Activated naive CD8-positive, alpha-beta T cell treated with anti-CD3 and anti-CD28 coated beads for 36 hours (primary cell): ENCODE results near the gene RAB13. TPM values are rescaled to one million over a fixed set of nuclear protein-coding genes. Genes with fewer than 3 reads are reported as not detected.
"Not testable (repeated sequence)": the region's sequence is repeated elsewhere in the genome, so short reads cannot be mapped to it uniquely, and the experiment has no call there.

Source experiments
- DNase-seq: peaks from one replicate; pipeline ENCODE4 v3.0.0; 2021
- H3K27ac Mint-ChIP-seq: one replicate; pipeline ENCODE4 v1.8.0; 2022; ENCODE audit warnings: mild to moderate bottlenecking, moderate library complexity, mixed read lengths
- H3K27me3 Mint-ChIP-seq: one replicate; pipeline ENCODE4 v1.8.0; 2022; ENCODE audit warnings: mild to moderate bottlenecking, mixed read lengths
- H3K36me3 Mint-ChIP-seq: one replicate; pipeline ENCODE4 v1.8.0; 2021; ENCODE audit warnings: mild to moderate bottlenecking, mixed read lengths
- H3K4me1 Mint-ChIP-seq: one replicate; pipeline ENCODE4 v1.8.0; 2021; ENCODE audit warnings: mixed read lengths
- H3K4me3 Mint-ChIP-seq: one replicate; pipeline ENCODE4 v1.8.0; 2022; ENCODE audit warnings: mild to moderate bottlenecking, moderate library complexity, mixed read lengths
- H3K9me3 Mint-ChIP-seq: one replicate; pipeline ENCODE4 v1.8.0; 2022; ENCODE audit warnings: mixed read lengths
- total RNA-seq, 2 experiments: library from RNA; stranded (reverse); gene quantifications; one replicate each; pipeline ENCODE4 v1.2.3, GENCODE V29; 2021

The RAB13 gene
- total RNA-seq, 2 experiments from 2014 or later = 48.7 to 53.5 TPM

- Mint-ChIP-seq H3K27me3 (peaks cover 4% of the 10 kb centered on the region), H3K9me3 (peaks cover under 1% of the 10 kb centered on the region), H3K4me3 (no peak overlapping the region), H3K36me3 (peaks cover 26% of the 10 kb centered on the region), H3K27ac (peak overlapping the region; percentile 88), H3K4me1 (peaks cover 44% of the 10 kb centered on the region)
- no peak for DNase-seq
Observed at GRCh38 chr1:153987621-153988020, 1.5 kb upstream of the RAB13 start.

GRCh38 chr1:153985341-153985912 lies 712 bp downstream of the RAB13 start:
- Mint-ChIP-seq H3K36me3 (peaks cover 4% of the 10 kb centered on the region), H3K27me3 (no peaks in the 10 kb centered on the region), H3K27ac (peak overlapping the region; percentile 96), H3K9me3 (no peaks in the 10 kb centered on the region), H3K4me1 (peaks cover 32% of the 10 kb centered on the region), H3K4me3 (peak overlapping the region; percentile 92)
- DNase-seq = peak; percentile 73

GRCh38 chr1:153984123-153984894 lies 1.8 kb downstream of the RAB13 start:
- H3K4me1 Mint-ChIP-seq = peaks cover 26% of the 10 kb centered on the region
- peak overlapping the region; percentile 65 for H3K27ac Mint-ChIP-seq
- H3K27me3 Mint-ChIP-seq = no peaks in the 10 kb centered on the region
- H3K36me3 Mint-ChIP-seq = peaks cover 6% of the 10 kb centered on the region
- DNase-seq = no peak
- no peaks in the 10 kb centered on the region for H3K9me3 Mint-ChIP-seq
- H3K4me3 Mint-ChIP-seq = peak overlapping the region; percentile 27

GRCh38 chr1:153981735-153982134 lies 4.4 kb downstream of the RAB13 start:
- Mint-ChIP-seq H3K4me1 (peaks cover 34% of the 10 kb centered on the region), H3K36me3 (peaks cover 14% of the 10 kb centered on the region)
- DNase-seq, H3K27ac Mint-ChIP-seq, H3K4me3 Mint-ChIP-seq, H3K27me3 Mint-ChIP-seq, H3K9me3 Mint-ChIP-seq: not testable (repeated sequence)

- H3K27ac Mint-ChIP-seq = peak overlapping the region; percentile 18
- H3K27me3 Mint-ChIP-seq, H3K9me3 Mint-ChIP-seq, DNase-seq: not testable (repeated sequence)
- peaks cover 31% of the 10 kb centered on the region for H3K4me1 Mint-ChIP-seq
- peak overlapping the region; percentile 98 for H3K4me3 Mint-ChIP-seq
- H3K36me3 Mint-ChIP-seq = peaks cover 30% of the 10 kb centered on the region
Observed at GRCh38 chr1:153979091-153979490, 7.0 kb downstream of the RAB13 start.

GRCh38 chr1:153978274-153978909 lies 7.7 kb downstream of the RAB13 start:
- Mint-ChIP-seq H3K4me1 (peaks cover 33% of the 10 kb centered on the region), H3K36me3 (peaks cover 30% of the 10 kb centered on the region)

GRCh38 chr1:153977250-153978240 lies 8.6 kb downstream of the RAB13 start, which contains the start of gene JTB:
JTB (minus strand) TSS chr1:153977674; CDS start chr1:153977252, 422 bp downstream.
- H3K27ac Mint-ChIP-seq = peak within 1 kb of the TSS; percentile 98
- H3K4me3 Mint-ChIP-seq = peak within 1 kb of the TSS; percentile 98
- DNase-seq = peak; percentile 86
- H3K36me3 Mint-ChIP-seq = peaks cover 35% of the 10 kb centered on the region
- H3K27me3 Mint-ChIP-seq = no peaks in the 10 kb centered on the region
- peaks cover 36% of the 10 kb centered on the region for H3K4me1 Mint-ChIP-seq
- H3K9me3 Mint-ChIP-seq = no peaks in the 10 kb centered on the region

More at GRCh38 chr1:153978274-153978909, 7.7 kb downstream of the RAB13 start:
- no peaks in the 10 kb centered on the region for H3K27me3 Mint-ChIP-seq
- H3K27ac Mint-ChIP-seq = peak overlapping the region; percentile 94
- peak overlapping the region; percentile 98 for H3K4me3 Mint-ChIP-seq
- DNase-seq = no peak
- no peaks in the 10 kb centered on the region for H3K9me3 Mint-ChIP-seq

- H3K4me1 Mint-ChIP-seq = peaks cover 43% of the 10 kb centered on the region
- H3K27ac Mint-ChIP-seq = peak overlapping the region; percentile 98
- H3K4me3 Mint-ChIP-seq = peak overlapping the region; percentile 98
- H3K36me3 Mint-ChIP-seq = peaks cover 42% of the 10 kb centered on the region
- no peaks in the 10 kb centered on the region for H3K27me3 Mint-ChIP-seq
- no peak for DNase-seq
- H3K9me3 Mint-ChIP-seq = no peaks in the 10 kb centered on the region
Observed at GRCh38 chr1:153976819-153977249, 9.3 kb downstream of the RAB13 start.

GRCh38 chr1:153973525-153973924 lies 12.6 kb downstream of the RAB13 start:
- DNase-seq = no peak
- Mint-ChIP-seq H3K9me3 (no peaks in the 10 kb centered on the region), H3K27me3 (no peaks in the 10 kb centered on the region), H3K4me3 (no peak overlapping the region), H3K4me1 (peaks cover 42% of the 10 kb centered on the region), H3K27ac (peak overlapping the region; percentile 43), H3K36me3 (peaks cover 38% of the 10 kb centered on the region)

- Mint-ChIP-seq H3K9me3 (no peaks in the 10 kb centered on the region), H3K36me3 (peaks cover 38% of the 10 kb centered on the region), H3K4me1 (peaks cover 42% of the 10 kb centered on the region), H3K27ac (peak overlapping the region; percentile 76), H3K27me3 (no peaks in the 10 kb centered on the region), H3K4me3 (no peak overlapping the region)
- DNase-seq = no peak
Observed at GRCh38 chr1:153973071-153973470, 13.1 kb downstream of the RAB13 start.

- H3K9me3 Mint-ChIP-seq = no peaks in the 10 kb centered on the region
- peaks cover 43% of the 10 kb centered on the region for H3K4me1 Mint-ChIP-seq
- no peak overlapping the region for H3K27ac Mint-ChIP-seq
- peaks cover 33% of the 10 kb centered on the region for H3K36me3 Mint-ChIP-seq
- no peaks in the 10 kb centered on the region for H3K27me3 Mint-ChIP-seq
- DNase-seq = no peak
- no peak overlapping the region for H3K4me3 Mint-ChIP-seq
Observed at GRCh38 chr1:153970346-153970745, 15.8 kb downstream of the RAB13 start.

- peaks cover 27% of the 10 kb centered on the region for H3K36me3 Mint-ChIP-seq
- peak overlapping the region; percentile 9 for H3K27ac Mint-ChIP-seq
- H3K27me3 Mint-ChIP-seq = no peaks in the 10 kb centered on the region
- H3K4me3 Mint-ChIP-seq = no peak overlapping the region
- peaks cover 41% of the 10 kb centered on the region for H3K4me1 Mint-ChIP-seq
- no peak for DNase-seq
- H3K9me3 Mint-ChIP-seq = no peaks in the 10 kb centered on the region
Observed at GRCh38 chr1:153968972-153969371, 17.2 kb downstream of the RAB13 start.

- H3K36me3 Mint-ChIP-seq = peaks cover 27% of the 10 kb centered on the region
- no peaks in the 10 kb centered on the region for H3K27me3 Mint-ChIP-seq
- DNase-seq = no peak
- H3K9me3 Mint-ChIP-seq = no peaks in the 10 kb centered on the region
- H3K27ac Mint-ChIP-seq = peak overlapping the region; percentile 97
- peaks cover 41% of the 10 kb centered on the region for H3K4me1 Mint-ChIP-seq
- peak overlapping the region; percentile 87 for H3K4me3 Mint-ChIP-seq
Observed at GRCh38 chr1:153968408-153968807, 17.7 kb downstream of the RAB13 start.

GRCh38 chr1:153968000-153968363 lies 18.2 kb downstream of the RAB13 start:
- Mint-ChIP-seq H3K36me3 (peaks cover 26% of the 10 kb centered on the region), H3K4me3 (peak overlapping the region; percentile 87), H3K9me3 (no peaks in the 10 kb centered on the region), H3K27me3 (no peaks in the 10 kb centered on the region), H3K27ac (peak overlapping the region; percentile 97), H3K4me1 (peaks cover 39% of the 10 kb centered on the region)
- DNase-seq = no peak
